PC-3 (cell line): ENCODE data around the gene DYNLRB2. TPM values are rescaled to one million over a fixed set of nuclear protein-coding genes. Genes with fewer than 3 reads are reported as not detected.
A peak's percentile ranks its signal among the peaks of the same experiment; 100 is the strongest.

ENCODE experiments used
- ATAC-seq: fragments of 200-7000 bp; cut with Tn5 transposase; 2 replicates; pipeline ENCODE4 v1.9.1; 2020; ENCODE audit warnings: mild to moderate bottlenecking, moderate library complexity
- BruUV-seq: library from RNA; stranded (reverse); fragments of 400-500 nt; replicated peaks from 2 replicates; lab custom pipeline; 2021; lab: Mats Ljungman, UMichigan
- CTCF ChIA-PET: fragments of 300-600 bp; sonication (Branson Sonifier 250); formaldehyde crosslinking; loops from one replicate; lab custom pipeline; 2022; ENCODE audit warnings: antibody characterized with exemption; lab: Charles Lee
- POLR2A ChIA-PET: fragments of 300-600 bp; sonication (Branson Sonifier 250); formaldehyde crosslinking; loops from one replicate; lab custom pipeline; 2022; ENCODE audit warnings: antibody characterized with exemption; ENCODE audit not compliant: unreplicated experiment; lab: Charles Lee
- DNase-seq: peaks from one replicate; pipeline ENCODE4 v3.0.0-alpha.2; 2015
- H2AFZ ChIP-seq: fragments of 300-600 bp; sonication (generic); 2 replicates; pipeline ENCODE4 v1.6.0; 2016; ENCODE audit warnings: antibody characterized with exemption, low read length
- H3F3A ChIP-seq: fragments of 300-600 bp; sonication (generic); one replicate; pipeline ENCODE4 v1.6.0; 2017; ENCODE audit warnings: antibody characterized with exemption, low read length, control low read depth, mild to moderate bottlenecking; ENCODE audit not compliant: unreplicated experiment
- H3K27ac ChIP-seq: fragments of 300-600 bp; sonication (generic); 2 replicates; pipeline ENCODE4 v1.5.1; 2016; ENCODE audit warnings: mild to moderate bottlenecking, low read length
- H3K27me3 ChIP-seq: fragments of 300-600 bp; sonication (generic); 2 replicates; pipeline ENCODE4 v1.6.1; 2016; ENCODE audit warnings: low read length, mixed read lengths
- H3K36me3 ChIP-seq: fragments of 300-600 bp; sonication (generic); 2 replicates; pipeline ENCODE4 v1.6.1; 2016; ENCODE audit warnings: low read depth, mixed run types, low read length, mixed read lengths
- H3K4me1 ChIP-seq: fragments of 300-600 bp; sonication (generic); 2 replicates; pipeline ENCODE4 v1.5.1; 2016; ENCODE audit warnings: low read length; ENCODE audit not compliant: insufficient read depth
- H3K4me2 ChIP-seq: fragments of 300-600 bp; sonication (generic); 2 replicates; pipeline ENCODE4 v1.6.0; 2016; ENCODE audit warnings: low read length
- H3K4me3 ChIP-seq: fragments of 300-600 bp; sonication (generic); 2 replicates; pipeline ENCODE4 v1.5.1; 2016; ENCODE audit warnings: mild to moderate bottlenecking, low read length, mixed read lengths
- H3K79me2 ChIP-seq: fragments of 300-600 bp; sonication (generic); 2 replicates; pipeline ENCODE4 v1.6.1; 2017; ENCODE audit warnings: low read length, mixed read lengths
- H3K9ac ChIP-seq: fragments of 300-600 bp; sonication (generic); 2 replicates; pipeline ENCODE4 v1.6.0; 2016; ENCODE audit warnings: mild to moderate bottlenecking, low read length
- H3K9me2 ChIP-seq: fragments of 300-600 bp; sonication (generic); replicated peaks from 2 replicates; pipeline ENCODE4 v1.6.1; 2016; ENCODE audit warnings: mixed run types, low read length, mixed read lengths
- H3K9me3 ChIP-seq: fragments of 300-600 bp; sonication (generic); 2 replicates; pipeline ENCODE4 v1.6.1; 2016; ENCODE audit warnings: low read length, mixed read lengths
- H4K20me1 ChIP-seq: fragments of 300-600 bp; sonication (generic); 2 replicates; pipeline ENCODE4 v1.6.1; 2016; ENCODE audit warnings: low read length, mixed read lengths
- EZH2 ChIP-seq: fragments of 300-600 bp; sonication (generic); IDR thresholded peaks from one replicate; pipeline ENCODE4 v1.6.1; 2017; ENCODE audit warnings: antibody characterized with exemption, mild to moderate bottlenecking, low read length; ENCODE audit not compliant: unreplicated experiment
- EZH2phosphoT487 ChIP-seq: fragments of 300-600 bp; sonication (generic); IDR thresholded peaks from 2 replicates; pipeline ENCODE4 v1.6.1; 2018; ENCODE audit warnings: mild to moderate bottlenecking, antibody characterized with exemption, low read length, borderline replicate concordance
- intact Hi-C: fragments of 100-400 bp; cut with micrococcal nuclease; formaldehyde crosslinking; loops from 2 replicates; pipeline ENCODE4 v1.9.0; 2023
- total RNA-seq: library from RNA; depleted of rRNA; stranded (reverse); fragments of >200 nt; gene quantifications from 2 replicates; pipeline ENCODE4 v1.2.3, GENCODE V29; 2014
- TF ChIP-seq, protein P1 (sequence below): fragments of 300-600 bp; sonication (generic); conservative IDR thresholded peaks from 2 replicates; pipeline ENCODE4 v1.5.1; 2017; ENCODE audit warnings: antibody characterized with exemption, low read depth, mild to moderate bottlenecking, low read length

The DYNLRB2 gene
- total RNA-seq, 1 experiment from 2014 or later, result 1.3 TPM

DNA sequence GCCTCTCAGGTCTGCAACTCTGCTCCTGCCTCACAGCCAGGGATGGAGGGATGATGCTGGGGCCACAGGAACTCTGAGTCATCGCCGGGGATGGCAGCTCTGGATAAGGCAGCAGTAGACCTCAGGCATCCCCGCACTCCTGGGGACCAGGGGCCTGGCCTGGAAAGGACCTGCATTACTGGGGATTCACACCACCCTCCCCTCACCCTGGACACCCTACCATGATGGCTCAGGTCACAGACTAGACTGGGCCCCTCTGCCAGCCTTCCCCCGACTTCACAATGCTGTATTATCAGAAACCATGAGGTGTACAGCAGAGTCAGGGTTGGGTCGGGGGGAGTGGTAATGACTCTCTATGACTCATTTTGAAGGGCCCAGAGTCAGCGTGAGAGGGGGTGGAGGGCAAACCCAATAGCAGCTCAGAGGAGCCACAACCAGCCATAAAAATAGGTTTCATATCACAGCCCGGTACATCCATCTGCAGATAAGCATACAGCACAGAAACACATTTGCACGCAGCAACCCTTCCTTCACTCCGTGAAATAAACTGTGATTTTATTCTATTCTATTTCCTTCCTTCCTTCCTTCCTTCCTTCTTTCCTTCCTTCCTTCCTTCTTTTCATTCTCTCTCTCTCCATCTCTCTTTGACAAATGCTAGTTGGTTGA, 28.8 kb downstream of the DYNLRB2 start:
- H2AFZ ChIP-seq, result 0 out of 2 replicates have a peak overlapping the region, but pooled peaks have one; percentile 50
- peak overlapping the region; percentile 42; the same call in 1 of the 2 replicates for H3K4me3 ChIP-seq
- H3K9ac ChIP-seq, result peak overlapping the region; percentile 77
- peak overlapping the region; percentile 99 for H3K27ac ChIP-seq
- intact Hi-C loops, result no loop called here
- peak; percentile 82 for DNase-seq
- ATAC-seq, result peak; percentile 93
- peak overlapping the region; percentile 77 for H3K4me2 ChIP-seq
- ChIA-PET CTCF (no interaction called here), POLR2A (no interaction called here)
- no peaks in the 10 kb centered on the region for H3F3A ChIP-seq
- no peaks in the 10 kb centered on the region for H3K9me2 ChIP-seq
- H3K36me3 ChIP-seq, result no peaks in the 10 kb centered on the region
- no TSS peak for BruUV-seq
- no peaks in the 10 kb centered on the region for H4K20me1 ChIP-seq
- H3K4me1 ChIP-seq, result peaks cover 31% of the 10 kb centered on the region
- no peaks in the 10 kb centered on the region for H3K9me3 ChIP-seq
- no peaks in the 10 kb centered on the region for H3K27me3 ChIP-seq
- TF ChIP-seq, protein P1, sequence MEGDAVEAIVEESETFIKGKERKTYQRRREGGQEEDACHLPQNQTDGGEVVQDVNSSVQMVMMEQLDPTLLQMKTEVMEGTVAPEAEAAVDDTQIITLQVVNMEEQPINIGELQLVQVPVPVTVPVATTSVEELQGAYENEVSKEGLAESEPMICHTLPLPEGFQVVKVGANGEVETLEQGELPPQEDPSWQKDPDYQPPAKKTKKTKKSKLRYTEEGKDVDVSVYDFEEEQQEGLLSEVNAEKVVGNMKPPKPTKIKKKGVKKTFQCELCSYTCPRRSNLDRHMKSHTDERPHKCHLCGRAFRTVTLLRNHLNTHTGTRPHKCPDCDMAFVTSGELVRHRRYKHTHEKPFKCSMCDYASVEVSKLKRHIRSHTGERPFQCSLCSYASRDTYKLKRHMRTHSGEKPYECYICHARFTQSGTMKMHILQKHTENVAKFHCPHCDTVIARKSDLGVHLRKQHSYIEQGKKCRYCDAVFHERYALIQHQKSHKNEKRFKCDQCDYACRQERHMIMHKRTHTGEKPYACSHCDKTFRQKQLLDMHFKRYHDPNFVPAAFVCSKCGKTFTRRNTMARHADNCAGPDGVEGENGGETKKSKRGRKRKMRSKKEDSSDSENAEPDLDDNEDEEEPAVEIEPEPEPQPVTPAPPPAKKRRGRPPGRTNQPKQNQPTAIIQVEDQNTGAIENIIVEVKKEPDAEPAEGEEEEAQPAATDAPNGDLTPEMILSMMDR, result no peak
- TF ChIP-seq EZH2phosphoT487 (no peak), EZH2 (no peak)
- H3K79me2 ChIP-seq, result no peaks in the 10 kb centered on the region

GRCh38 chr16:80570106-80570478, 29.3 kb downstream of the DYNLRB2 start:
- Histone ChIP-seq H3K27me3 (no peaks in the 10 kb centered on the region), H3K9me3 (no peaks in the 10 kb centered on the region), H4K20me1 (no peaks in the 10 kb centered on the region), H3K4me2 (peak overlapping the region; percentile 77), H3K9me2 (no peaks in the 10 kb centered on the region), H3K27ac (peak overlapping the region; percentile 99), H3K36me3 (no peaks in the 10 kb centered on the region), H3K4me1 (peaks cover 31% of the 10 kb centered on the region), H3K79me2 (no peaks in the 10 kb centered on the region), H2AFZ (no peak overlapping the region), H3K4me3 (peak overlapping the region; percentile 42; the same call in 1 of the 2 replicates), H3F3A (no peaks in the 10 kb centered on the region), H3K9ac (peak overlapping the region; percentile 77)
- no peak for ATAC-seq
- ChIA-PET CTCF (no interaction called here), POLR2A (no interaction called here)
- peak; percentile 74 for DNase-seq
- no TSS peak for BruUV-seq
- intact Hi-C loops, result no loop called here
- no peak for TF ChIP-seq EZH2
- TF ChIP-seq, protein P1, result no peak
- no peak for TF ChIP-seq EZH2phosphoT487

- Histone ChIP-seq H3K9me3 (no peaks in the 10 kb centered on the region), H3K27me3 (no peaks in the 10 kb centered on the region), H3K9me2 (no peaks in the 10 kb centered on the region), H3K79me2 (no peaks in the 10 kb centered on the region), H2AFZ (no peak overlapping the region), H3K4me3 (no peak overlapping the region), H4K20me1 (no peaks in the 10 kb centered on the region), H3K27ac (no peak overlapping the region), H3K4me1 (peaks cover 15% of the 10 kb centered on the region), H3K4me2 (no peak overlapping the region), H3K36me3 (no peaks in the 10 kb centered on the region), H3K9ac (no peak overlapping the region), H3F3A (no peaks in the 10 kb centered on the region)
- ChIA-PET POLR2A (no interaction called here), CTCF (no interaction called here)
- intact Hi-C loops, result no loop called here
- no TSS peak for BruUV-seq
- TF ChIP-seq EZH2phosphoT487, result no peak
- TF ChIP-seq, protein P1, result no peak
- TF ChIP-seq EZH2, result no peak
- no peak for ATAC-seq
- no peak for DNase-seq
Observed at GRCh38 chr16:80573700-80574120, 32.9 kb downstream of the DYNLRB2 start.
